Upper lobe of left lung (tissue), 6 donors: ENCODE results near the gene INPP5D. TPM values are rescaled to one million over a fixed set of nuclear protein-coding genes. Genes with fewer than 3 reads are reported as not detected.

Source experiments
- ATAC-seq, 2 donors: fragments of 200-7000 bp; cut with Tn5 transposase; one replicate each; pipeline ENCODE4 v1.9.1; 2022; ENCODE audit warnings: mild to moderate bottlenecking in 2 of 2, moderate library complexity in 2 of 2; ENCODE audit not compliant: low FRiP score in 2 of 2
- DNase-seq, 2 donors: peaks; one replicate each; pipeline ENCODE4 v3.0.0-alpha.2; 2019 to 2020
- H3K27ac ChIP-seq, 4 donors: fragments of 200-600 bp; sonication (generic); one replicate each; pipeline ENCODE4 v1.5.1; 2016 to 2019
- H3K27me3 ChIP-seq, 4 donors: fragments of 200-600 bp; sonication (generic); one replicate each; pipeline ENCODE4 v1.5.1; 2017 to 2019
- H3K36me3 ChIP-seq, 4 donors: fragments of 200-600 bp; sonication (generic); one replicate each; pipeline ENCODE4 v1.5.1; 2016 to 2019
- H3K4me1 ChIP-seq, 4 donors: fragments of 200-600 bp; sonication (generic); one replicate each; pipeline ENCODE4 v1.5.1; 2018 to 2019
- H3K4me3 ChIP-seq, 4 donors: fragments of 200-600 bp; sonication (generic); one replicate each; pipeline ENCODE4 v1.5.1; 2017 to 2019; ENCODE audit warnings: mild to moderate bottlenecking in 2 of 4, moderate library complexity in 1 of 4
- H3K9me3 ChIP-seq, 4 donors: fragments of 200-600 bp; sonication (generic); one replicate each; pipeline ENCODE4 v1.5.1; 2018 to 2019
- EP300 ChIP-seq, 4 donors: sonication (generic); formaldehyde crosslinking; IDR thresholded peaks; one replicate each; pipeline ENCODE4 v1.5.1; 2017; ENCODE audit warnings: antibody characterized with exemption in 4 of 4, control low read depth in 2 of 4
- POLR2A ChIP-seq, 4 donors: fragments of 450-650 bp; IDR thresholded peaks; one replicate each; pipeline ENCODE4 v1.5.1; 2016 to 2017; ENCODE audit warnings: antibody characterized with exemption in 4 of 4, mild to moderate bottlenecking in 2 of 4
- POLR2AphosphoS5 ChIP-seq, 2 donors: sonication (generic); formaldehyde crosslinking; IDR thresholded peaks; one replicate each; pipeline ENCODE4 v1.5.1; 2017; ENCODE audit warnings: antibody characterized with exemption in 2 of 2
- WGBS, 2 donors: methylation state at CpG; one replicate each; pipeline ENCODE4 v1.1.5; 2017 to 2018; 5-methylcytosine and 5-hydroxymethylcytosine counted together
- total RNA-seq, 6 donors: library from RNA; depleted of rRNA in 4 of 6; stranded (reverse); fragments of >200 nt in 4 of 6; gene quantifications; one replicate each; pipeline versions ENCODE4 v1.1.0 to v1.2.1, GENCODE V29; 2016 to 2021
- TF ChIP-seq, protein P1 (sequence below), 6 experiments: fragments of 450-650 bp in 4 of 6; fragments of 200-600 bp in 2 of 6; sonication (generic) in 2 of 6; IDR thresholded peaks; one replicate each; pipeline ENCODE4 v1.5.1; 2016 to 2019; ENCODE audit warnings: antibody characterized with exemption in 6 of 6
- donor health status: DM: no; HTN: no; CAD: no; lungs with moderate emphysema.
- donor health status: DM: no; HTN: yes; CAD: no; lungs with severe emphysema.

The INPP5D gene
- total RNA-seq, 6 donors from 2014 or later, result 17.6 to 243 (median 31.7) TPM

- 65 to 74% methylated on average over 5 to 10 of the region's 10 CpGs for WGBS, 2 donors
- no peak overlapping the region for H3K27ac ChIP-seq
- no peaks in the 10 kb centered on the region for H3K9me3 ChIP-seq
- H3K27me3 ChIP-seq, result no peaks in the 10 kb centered on the region
- TF ChIP-seq, protein P1, sequence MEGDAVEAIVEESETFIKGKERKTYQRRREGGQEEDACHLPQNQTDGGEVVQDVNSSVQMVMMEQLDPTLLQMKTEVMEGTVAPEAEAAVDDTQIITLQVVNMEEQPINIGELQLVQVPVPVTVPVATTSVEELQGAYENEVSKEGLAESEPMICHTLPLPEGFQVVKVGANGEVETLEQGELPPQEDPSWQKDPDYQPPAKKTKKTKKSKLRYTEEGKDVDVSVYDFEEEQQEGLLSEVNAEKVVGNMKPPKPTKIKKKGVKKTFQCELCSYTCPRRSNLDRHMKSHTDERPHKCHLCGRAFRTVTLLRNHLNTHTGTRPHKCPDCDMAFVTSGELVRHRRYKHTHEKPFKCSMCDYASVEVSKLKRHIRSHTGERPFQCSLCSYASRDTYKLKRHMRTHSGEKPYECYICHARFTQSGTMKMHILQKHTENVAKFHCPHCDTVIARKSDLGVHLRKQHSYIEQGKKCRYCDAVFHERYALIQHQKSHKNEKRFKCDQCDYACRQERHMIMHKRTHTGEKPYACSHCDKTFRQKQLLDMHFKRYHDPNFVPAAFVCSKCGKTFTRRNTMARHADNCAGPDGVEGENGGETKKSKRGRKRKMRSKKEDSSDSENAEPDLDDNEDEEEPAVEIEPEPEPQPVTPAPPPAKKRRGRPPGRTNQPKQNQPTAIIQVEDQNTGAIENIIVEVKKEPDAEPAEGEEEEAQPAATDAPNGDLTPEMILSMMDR (IDR thresholded peaks at IDR 0.05), result no peak
- TF ChIP-seq EP300 (IDR thresholded peaks at IDR 0.05), result no peak
- TF ChIP-seq POLR2AphosphoS5 (IDR thresholded peaks at IDR 0.05), result no peak
- no peak for TF ChIP-seq POLR2A (IDR thresholded peaks at IDR 0.05)
- no peak overlapping the region for H3K4me3 ChIP-seq
- DNase-seq (no peak), ATAC-seq (peak in 1 of 2 donors; percentile 42)
- no peaks in the 10 kb centered on the region for H3K4me1 ChIP-seq
- no peaks in the 10 kb centered on the region for H3K36me3 ChIP-seq
Observed at GRCh38 chr2:233108611-233109490, 48.7 kb downstream of the INPP5D start.

DNA sequence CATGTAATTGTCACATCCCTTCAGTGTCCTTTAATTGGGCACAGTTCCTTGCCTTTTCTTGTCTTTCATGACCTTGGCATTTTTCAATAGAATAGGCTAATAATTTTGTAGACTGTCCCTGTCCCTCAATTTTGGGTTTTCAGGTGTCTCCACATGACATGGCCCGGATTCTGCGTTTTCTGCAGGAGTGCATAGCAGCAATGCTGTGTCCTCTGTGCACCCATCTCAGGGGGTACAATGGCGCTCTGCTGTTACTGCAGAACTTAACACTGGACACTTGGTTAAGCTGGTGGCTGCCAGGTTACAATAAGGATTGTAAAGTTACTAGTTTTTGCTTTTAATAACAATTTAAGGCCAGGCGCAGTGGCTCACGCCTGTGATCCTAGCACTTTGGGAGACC is 51.3 kb downstream of the INPP5D start:
- Histone ChIP-seq H3K4me1 (no peaks in the 10 kb centered on the region), H3K4me3 (no peak overlapping the region), H3K27me3 (no peaks in the 10 kb centered on the region), H3K36me3 (no peaks in the 10 kb centered on the region), H3K9me3 (no peaks in the 10 kb centered on the region), H3K27ac (no peak overlapping the region)
- ATAC-seq, result no peak
- 95 to 100% methylated on average over 5 of the region's 5 CpGs for WGBS, 2 donors
- DNase-seq, result no peak
- no peak for TF ChIP-seq POLR2AphosphoS5 (IDR thresholded peaks at IDR 0.05)
- TF ChIP-seq POLR2A (IDR thresholded peaks at IDR 0.05), result no peak
- TF ChIP-seq EP300 (IDR thresholded peaks at IDR 0.05), result no peak
- TF ChIP-seq, protein P1 (IDR thresholded peaks at IDR 0.05), result no peak

DNA sequence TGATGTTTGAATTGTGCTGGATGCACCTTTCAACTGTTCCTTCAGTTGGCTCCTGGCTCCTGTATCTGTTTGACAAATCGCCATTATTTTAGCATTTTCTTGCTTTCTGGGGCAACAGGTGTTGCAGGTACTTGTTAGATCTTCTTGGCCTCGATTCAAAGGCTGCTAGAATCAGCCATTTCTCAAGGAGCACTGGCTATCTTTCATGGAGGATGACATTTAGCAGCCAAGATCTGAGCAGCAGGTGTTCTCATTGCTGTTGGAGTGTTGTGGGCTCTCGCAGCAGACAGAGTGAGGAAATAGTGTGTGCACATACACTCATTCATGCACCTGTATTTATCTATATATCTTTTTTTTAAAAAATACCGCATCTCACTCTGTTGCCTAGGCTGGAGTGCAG is 52.2 kb downstream of the INPP5D start:
- DNase-seq, result no peak
- no peak for ATAC-seq

DNA sequence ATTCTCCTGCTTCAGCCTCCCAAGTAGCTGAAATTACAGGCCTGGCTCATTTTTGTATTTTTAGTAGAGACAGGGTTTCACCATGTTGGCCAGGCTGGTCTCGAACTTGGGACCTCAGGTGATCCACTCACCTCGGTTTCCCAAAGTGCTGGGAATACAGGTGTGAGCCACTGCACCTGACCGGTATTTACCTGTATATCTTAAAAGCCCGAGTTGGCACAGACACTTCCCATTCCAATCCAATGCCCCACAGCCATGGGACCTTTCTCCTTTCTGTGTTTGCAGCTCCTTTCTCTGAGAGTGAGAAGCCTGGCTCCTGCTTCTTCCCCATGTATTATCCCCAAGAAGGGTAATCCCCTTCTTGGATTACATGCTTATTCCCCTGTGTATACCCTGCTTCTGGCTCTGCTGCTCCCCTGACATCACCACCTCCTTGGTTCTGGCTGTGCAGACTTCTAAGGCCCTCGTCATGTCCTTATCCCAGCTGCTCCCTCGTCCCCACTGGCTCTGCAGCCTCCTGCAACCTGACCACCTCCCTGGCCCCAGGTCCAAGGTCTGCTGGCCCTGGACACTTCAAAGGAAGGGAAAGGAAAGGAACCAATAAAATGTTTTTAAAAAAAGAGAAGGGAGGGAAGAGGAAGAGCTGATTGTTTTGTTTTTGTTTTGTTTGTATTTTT is 52.8 kb downstream of the INPP5D start:
- TF ChIP-seq POLR2A (IDR thresholded peaks at IDR 0.05) (no peak), POLR2AphosphoS5 (IDR thresholded peaks at IDR 0.05) (no peak), EP300 (IDR thresholded peaks at IDR 0.05) (no peak)
- Histone ChIP-seq H3K27me3 (no peaks in the 10 kb centered on the region), H3K4me3 (no peak overlapping the region), H3K9me3 (no peaks in the 10 kb centered on the region), H3K4me1 (no peaks in the 10 kb centered on the region), H3K36me3 (no peaks in the 10 kb centered on the region), H3K27ac (no peak overlapping the region)
- DNase-seq (no peak), ATAC-seq (no peak)
- 79 to 81% methylated on average over 6 of the region's 6 CpGs for WGBS, 2 donors

More for the DNA sequence above, 52.2 kb downstream of the INPP5D start:
- no peaks in the 10 kb centered on the region for H3K4me1 ChIP-seq
- WGBS, 2 donors, result 57 to 83% methylated on average over 4 of the region's 4 CpGs
- no peaks in the 10 kb centered on the region for H3K9me3 ChIP-seq
- no peak overlapping the region for H3K27ac ChIP-seq
- no peak overlapping the region for H3K4me3 ChIP-seq
- no peaks in the 10 kb centered on the region for H3K27me3 ChIP-seq
- TF ChIP-seq EP300 (IDR thresholded peaks at IDR 0.05) (no peak), POLR2AphosphoS5 (IDR thresholded peaks at IDR 0.05) (no peak), POLR2A (IDR thresholded peaks at IDR 0.05) (no peak)
- TF ChIP-seq, protein P1 (IDR thresholded peaks at IDR 0.05), result no peak
- no peaks in the 10 kb centered on the region for H3K36me3 ChIP-seq

GRCh38 chr2:233114421-233114861 is 54.3 kb downstream of the INPP5D start:
- no peaks in the 10 kb centered on the region for H3K9me3 ChIP-seq
- H3K4me1 ChIP-seq, result no peaks in the 10 kb centered on the region
- H3K4me3 ChIP-seq, result no peak overlapping the region
- no peak for TF ChIP-seq POLR2AphosphoS5 (IDR thresholded peaks at IDR 0.05)
- TF ChIP-seq, protein P1 (IDR thresholded peaks at IDR 0.05), result no peak
- no peak for TF ChIP-seq EP300 (IDR thresholded peaks at IDR 0.05)
- TF ChIP-seq POLR2A (IDR thresholded peaks at IDR 0.05), result no peak
- no peak overlapping the region for H3K27ac ChIP-seq
- H3K27me3 ChIP-seq, result no peaks in the 10 kb centered on the region
- DNase-seq (no peak), ATAC-seq (peak in 1 of 2 donors; percentile 24)
- 77 to 80% methylated on average over 11 of the region's 11 CpGs for WGBS, 2 donors
- H3K36me3 ChIP-seq, result no peaks in the 10 kb centered on the region
